Measurements from ENCODE around the gene PRKCH.

- TF ChIP-seq EZH2 (IDR thresholded peaks at IDR 0.05; ENCODE audit: insufficient read depth, poor library complexity, severe bottlenecking) = no peak
- TF ChIP-seq EZH2phosphoT487 (IDR thresholded peaks at IDR 0.05; ENCODE audit: insufficient read depth, low read depth) = no peak
These were observed 150.1 kb downstream of the PRKCH start for GRCh38 chr14:61471297-61472005.

All from GM23248 (cell line).